HepG2 (cell line): Measurements from ENCODE around the gene OVAAL. TPM values are rescaled to one million over a fixed set of nuclear protein-coding genes. Genes with fewer than 3 reads are reported as not detected.
"Not testable (repeated sequence)": the region's sequence is repeated elsewhere in the genome, so short reads cannot be mapped to it uniquely, and the experiment has no call there.

ENCODE experiments used
- ATAC-seq: fragments of 200-7000 bp; cut with Tn5 transposase; 3 replicates; pipeline ENCODE4 v1.9.1; 2020; ENCODE audit warnings: mild to moderate bottlenecking, moderate library complexity
- BruUV-seq: library from RNA; stranded (reverse); fragments of 400-500 nt; replicated peaks from 2 replicates; lab custom pipeline; 2021; lab: Mats Ljungman, UMichigan
- CTCF ChIA-PET: fragments of 300-600 bp; formaldehyde crosslinking; extraction: SDS; loops from one replicate; lab custom pipeline; 2021; ENCODE audit warnings: low total read pairs, inconsistent platforms, low intra/inter-chr PET ratio; lab: Yijun Ruan, JAX
- POLR2A ChIA-PET: fragments of 350-600 bp; sonication (Branson Sonifier 250); formaldehyde crosslinking; loops from one replicate; lab custom pipeline; 2020; ENCODE audit warnings: antibody characterized with exemption, inconsistent platforms; lab: Yijun Ruan, JAX
- DNase-seq: peaks from one replicate; pipeline ENCODE4 v3.0.0-alpha.2; 2015; ENCODE audit warnings: low spot score
- FAIRE-seq: peaks from 3 replicates; lab custom pipeline; 2011; peaks lifted over from hg19 to GRCh38; lab: Jason Lieb, UNC
- H2AFZ ChIP-seq: one replicate; pipeline ENCODE4 v1.6.1; 2011; ENCODE audit warnings: low read length, inconsistent platforms
- H3K27ac ChIP-seq: fragments of 300-600 bp; 3 replicates; pipeline ENCODE4 v1.8.0; 2011; ENCODE audit warnings: mixed run types, mild to moderate bottlenecking, mixed read lengths, low read length, inconsistent platforms; ENCODE audit not compliant: insufficient read depth; ENCODE audit errors: extremely low read length
- H3K27me3 ChIP-seq, 2 experiments: fragments of 200-600 bp in 1 of 2; 2 replicates in 1 of 2; 3 replicates in 1 of 2; pipeline versions ENCODE4 v1.6.0 to v1.8.0; 2011; ENCODE audit warnings: low read length in 2 of 2, mild to moderate bottlenecking in 2 of 2, moderate library complexity in 2 of 2, inconsistent platforms in 1 of 2; ENCODE audit not compliant: insufficient read depth in 2 of 2, control insufficient read depth in 1 of 2
- H3K36me3 ChIP-seq, 2 experiments: fragments of 200-600 bp in 1 of 2; replicated peaks in 1 of 2; 2 replicates in 1 of 2; 3 replicates in 1 of 2; pipeline versions ENCODE4 v1.5.1 to v1.8.0; 2011; ENCODE audit warnings: low read length in 2 of 2, inconsistent platforms in 1 of 2; ENCODE audit not compliant: insufficient read depth in 2 of 2, control insufficient read depth in 1 of 2
- H3K4me1 ChIP-seq: 2 replicates; pipeline ENCODE4 v1.5.1; 2012; ENCODE audit warnings: low read length, inconsistent platforms; ENCODE audit not compliant: insufficient read depth
- H3K4me2 ChIP-seq: 2 replicates; pipeline ENCODE4 v1.6.0; 2011; ENCODE audit warnings: low read depth, low read length, inconsistent platforms
- H3K4me3 ChIP-seq, 3 experiments: fragments of 200-600 bp in 1 of 3; sonication (generic), shearing (Covaris generic) in 1 of 3; replicated peaks in 1 of 3; 2 replicates each; pipeline ENCODE4 v1.5.1; 2011 to 2016; ENCODE audit warnings: low read length in 3 of 3, inconsistent platforms in 2 of 3, low read depth in 2 of 3, mild to moderate bottlenecking in 2 of 3, control low read depth in 1 of 3, mixed read lengths in 1 of 3; ENCODE audit not compliant: insufficient read depth in 1 of 3
- H3K79me2 ChIP-seq: one replicate; pipeline ENCODE4 v1.6.1; 2011; ENCODE audit warnings: low read length, inconsistent platforms; ENCODE audit not compliant: insufficient read depth
- H3K9ac ChIP-seq: 2 replicates; pipeline ENCODE4 v1.6.0; 2011; ENCODE audit warnings: mild to moderate bottlenecking, low read depth, low read length, inconsistent platforms; ENCODE audit not compliant: insufficient read depth
- H3K9me3 ChIP-seq: 2 replicates; pipeline ENCODE4 v1.5.1; 2012; ENCODE audit warnings: mild to moderate bottlenecking, low read length
- H4K20me1 ChIP-seq: 2 replicates; pipeline ENCODE4 v1.6.0; 2011; ENCODE audit warnings: inconsistent platforms, mild to moderate bottlenecking, low read length, moderate library complexity; ENCODE audit not compliant: insufficient read depth
- FOXO4 ChIP-seq: sonication (generic); formaldehyde crosslinking; conservative IDR thresholded peaks from 2 replicates; pipeline ENCODE4 v1.8.1; 2023; ENCODE audit warnings: missing genetic modification reagents
- PTBP1 ChIP-seq: fragments of 200-400 bp; formaldehyde crosslinking; IDR thresholded peaks from 2 replicates; pipeline ENCODE4 v1.6.1; 2018; ENCODE audit warnings: low read length, low read depth; ENCODE audit not compliant: poor library complexity, severe bottlenecking
- SMAD1 ChIP-seq: sonication (generic); formaldehyde crosslinking; IDR thresholded peaks from 2 replicates; pipeline ENCODE4 v1.4.0; 2020; ENCODE audit warnings: missing genetic modification reagents, low read depth, mild to moderate bottlenecking, borderline replicate concordance
- TOE1 ChIP-seq: sonication (generic); formaldehyde crosslinking; IDR thresholded peaks from 2 replicates; pipeline ENCODE4 v1.4.0; 2020; ENCODE audit warnings: mild to moderate bottlenecking, missing genetic modification reagents
- ZNF142 ChIP-seq: sonication (generic); formaldehyde crosslinking; IDR thresholded peaks from 2 replicates; pipeline ENCODE4 v1.4.0; 2020; ENCODE audit warnings: missing genetic modification reagents
- ZNF282 ChIP-seq: fragments of 450-650 bp; IDR thresholded peaks from 2 replicates; pipeline ENCODE4 v1.6.1; 2018; ENCODE audit not compliant: partially characterized antibody
- ZNF317 ChIP-seq: sonication (generic); formaldehyde crosslinking; IDR thresholded peaks from 2 replicates; pipeline ENCODE4 v1.5.0; 2020; ENCODE audit warnings: mild to moderate bottlenecking, missing genetic modification reagents
- ZNF460 ChIP-seq: sonication (generic); formaldehyde crosslinking; IDR thresholded peaks from 2 replicates; pipeline ENCODE4 v1.5.1; 2020; ENCODE audit warnings: missing genetic modification reagents, mild to moderate bottlenecking, borderline replicate concordance
- WGBS: methylation state at CpG from one replicate; pipeline ENCODE4 v1.1.6; 2017; ENCODE audit warnings: low lambda C conversion rate; 5-methylcytosine and 5-hydroxymethylcytosine counted together
- in situ Hi-C: cut with HindIII; loops from 2 replicates; pipeline ENCODE4 v1.10.0; 2017; ENCODE audit warnings: low pct_unique_long_range_greater_than_20kb; ENCODE audit not compliant: extremely low pct_ligation_motif_present
- intact Hi-C: fragments of 100-400 bp; cut with micrococcal nuclease; formaldehyde crosslinking; loops from one replicate; pipeline ENCODE4 v1.10.0; 2022; ENCODE audit not compliant: unreplicated experiment
- polyA plus RNA-seq, 8 experiments: library from polyadenylated mRNA; depleted of rRNA in 3 of 8; stranded (reverse) in 7 of 8; unstranded in 1 of 8; fragments of >200 nt; fragmentation: Illumina TruSeq in 4 of 8; extraction: Trizol in 4 of 8; gene quantifications; 2 replicates each; pipeline versions ENCODE4 v1.2.1 to v1.2.3, GENCODE V29; 2011 to 2016; ENCODE audit warnings: low read depth in 4 of 8, missing spikeins in 1 of 8, mixed read lengths in 1 of 8; ENCODE audit not compliant: insufficient read depth in 1 of 8
- total RNA-seq, 5 experiments: library from RNA; depleted of rRNA; stranded (reverse); fragments of >200 nt; fragmentation: Illumina TruSeq; extraction: Trizol; gene quantifications; 2 replicates each; pipeline ENCODE4 v1.2.3, GENCODE V29; 2016; ENCODE audit warnings: low read depth in 1 of 5

OVAAL gene
- total and polyA plus RNA-seq, 2 of the 13 experiments (the other 11 are each of a cell fraction or from before 2014, with no cell fraction given): 0.04 TPM; not detected in 1

GRCh38 chr1:180548686-180549317 is 10.0 kb upstream of the OVAAL start (continued):
- TF ChIP-seq SMAD1 (CRISPR knock-in tag): no peak
- TF ChIP-seq PTBP1: no peak

- H3K9me3 ChIP-seq, H3K27ac ChIP-seq, H3K27me3 ChIP-seq, intact Hi-C loops, ATAC-seq, DNase-seq, H2AFZ ChIP-seq, H3K9ac ChIP-seq, CTCF ChIA-PET, in situ Hi-C loops, BruUV-seq, POLR2A ChIA-PET, H3K36me3 ChIP-seq, H3K4me2 ChIP-seq, FAIRE-seq, H3K4me3 ChIP-seq, H3K4me1 ChIP-seq, H4K20me1 ChIP-seq, H3K79me2 ChIP-seq: not testable (repeated sequence)
- 49% methylated on average over 8 of the region's 8 CpGs for WGBS
Observed at GRCh38 chr1:180549770-180550169, 9.0 kb upstream of the OVAAL start.

- DNase-seq (no peak), FAIRE-seq (no peak), ATAC-seq (no peak)
- in situ Hi-C loops (no loop called here), intact Hi-C loops (no loop called here)
- ChIA-PET POLR2A (no interaction called here), CTCF (no interaction called here)
- H3K36me3 ChIP-seq: no peaks in the 10 kb centered on the region
- H3K9ac ChIP-seq: no peak overlapping the region
- H3K27ac ChIP-seq: no peak overlapping the region
- no peaks in the 10 kb centered on the region for H3K79me2 ChIP-seq
- no TSS peak for BruUV-seq
- no peak overlapping the region for H2AFZ ChIP-seq
- no peak overlapping the region for H3K4me3 ChIP-seq
- H4K20me1 ChIP-seq: no peaks in the 10 kb centered on the region
- H3K4me2 ChIP-seq: no peak overlapping the region
- H3K4me1 ChIP-seq: no peaks in the 10 kb centered on the region
- no peaks in the 10 kb centered on the region for H3K9me3 ChIP-seq
- 35% methylated on average over 3 of the region's 3 CpGs for WGBS
- no peaks in the 10 kb centered on the region; a peak in 1 of 5 replicates for H3K27me3 ChIP-seq
- TF ChIP-seq ZNF317 (CRISPR knock-in tag): no peak
- TF ChIP-seq ZNF282: no peak
- no peak for TF ChIP-seq FOXO4
- no peak for TF ChIP-seq TOE1 (CRISPR knock-in tag)
- no peak for TF ChIP-seq ZNF142 (CRISPR knock-in tag)
- no peak for TF ChIP-seq ZNF460 (CRISPR knock-in tag)
Observed at GRCh38 chr1:180550241-180550640, 8.5 kb upstream of the OVAAL start.
